HG02885 (cell line): ENCODE data around the gene COMP.

Experiments
- ATAC-seq: cut with Tn5 transposase; IDR thresholded peaks from one replicate; pipeline ENCODE4 v1.9.1; 2021; ENCODE audit warnings: mild to moderate bottlenecking; ENCODE audit not compliant: unreplicated experiment, poor library complexity

Gene COMP

GRCh38 chr19:18772620-18773587 is 18.2 kb downstream of the COMP start:
- ATAC-seq = no peak

DNA sequence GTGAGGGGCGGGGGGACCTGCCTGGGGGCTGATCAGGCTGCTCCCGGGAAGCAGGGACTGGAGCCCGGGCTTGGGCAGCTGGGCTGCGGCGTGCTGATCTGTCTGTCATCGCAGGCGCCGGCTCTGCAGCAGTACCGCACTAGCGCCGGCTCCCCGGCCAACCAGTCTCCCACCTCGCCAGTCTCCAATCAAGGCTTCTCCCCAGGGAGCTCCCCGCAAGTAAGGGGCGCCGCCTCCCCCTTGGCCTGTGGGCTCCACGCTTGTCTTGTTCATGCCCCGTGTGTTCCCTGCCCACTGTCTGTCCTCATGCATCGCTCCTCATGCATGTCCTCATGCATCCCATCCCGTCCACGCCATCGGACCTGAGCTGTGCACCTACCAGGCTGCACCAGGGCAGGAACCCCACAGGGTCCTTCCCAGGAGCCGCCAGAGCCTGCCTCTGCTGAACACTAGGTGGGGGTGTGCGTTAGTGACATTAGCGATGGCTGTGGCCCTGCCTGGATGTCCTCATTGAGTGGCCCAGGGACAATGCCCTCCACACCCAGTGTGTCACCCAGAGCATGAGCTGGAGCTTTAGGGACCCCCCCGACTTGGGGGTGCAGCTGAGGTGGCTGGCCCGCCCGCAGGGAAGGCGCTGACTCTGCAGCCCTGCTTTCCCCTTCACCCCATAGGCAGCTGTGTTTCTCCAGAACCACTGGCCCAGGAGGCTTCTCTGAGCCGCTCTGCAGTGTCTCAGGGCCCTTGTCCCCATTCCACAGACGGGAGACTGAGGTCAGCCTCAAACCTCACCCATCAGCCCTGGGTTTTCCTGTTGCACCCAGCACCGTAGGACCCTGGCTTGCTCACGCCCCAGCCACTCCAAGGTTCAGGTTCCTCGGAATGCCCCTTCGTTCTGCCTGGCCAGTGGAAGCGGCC is 19.5 kb downstream of the COMP start:
- ATAC-seq = no peak

DNA sequence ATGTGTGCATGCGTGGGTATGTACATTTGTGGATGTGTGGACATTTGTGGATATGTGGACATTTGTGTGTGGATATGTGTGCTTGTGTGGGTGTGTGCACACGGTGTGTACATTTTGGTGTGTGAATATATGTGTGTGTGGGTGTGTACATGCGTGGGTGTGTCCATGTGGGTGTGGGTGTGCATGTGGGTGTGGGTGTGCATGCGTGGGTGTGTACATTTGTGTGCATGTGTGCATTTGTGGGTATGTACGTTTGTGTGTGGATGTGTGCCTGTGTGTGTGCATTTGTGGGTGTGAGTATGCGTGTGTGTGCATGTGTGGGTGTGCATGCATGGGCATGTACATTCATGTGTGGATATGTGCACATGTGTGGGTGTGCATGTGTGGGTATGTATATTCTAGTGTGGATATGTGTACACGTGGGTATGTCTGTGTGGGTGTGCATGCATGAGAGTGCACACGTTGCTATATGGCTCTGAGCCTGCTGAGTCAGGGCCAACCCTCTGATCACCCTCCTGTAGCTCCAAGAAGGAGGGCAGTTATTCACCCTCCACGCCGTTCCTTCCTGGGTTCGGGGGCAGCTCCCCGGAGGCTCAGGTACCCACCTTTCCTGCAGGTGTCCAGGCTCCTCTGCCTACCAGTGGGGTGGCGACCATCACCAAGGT is 20.3 kb downstream of the COMP start:
- no peak for ATAC-seq

DNA sequence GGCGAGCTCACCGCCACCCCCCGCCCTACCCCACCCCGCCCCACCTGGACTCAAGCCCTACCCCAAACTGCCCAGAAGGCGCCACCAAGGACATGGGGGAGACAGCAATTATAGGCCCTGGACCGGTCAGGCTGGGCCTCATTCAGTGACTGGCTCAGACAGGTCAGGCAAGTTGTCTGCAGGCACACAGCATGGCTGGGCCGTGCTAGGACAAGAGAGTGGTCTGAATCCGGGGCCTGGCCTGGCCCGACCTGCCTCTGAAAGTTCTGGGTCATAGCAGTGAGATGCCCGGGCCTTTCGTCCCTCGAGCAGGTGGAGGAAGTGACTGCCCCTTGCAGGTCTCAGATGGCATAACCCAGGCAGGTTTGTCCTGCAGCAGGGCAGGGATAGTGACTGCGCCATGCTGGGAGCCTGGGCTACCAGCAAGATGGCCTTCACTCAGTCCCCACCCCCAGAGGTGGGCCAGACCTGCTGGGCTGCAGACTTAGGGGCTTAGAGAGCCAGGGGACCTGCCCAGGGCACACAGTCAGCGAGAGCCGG is 21.0 kb downstream of the COMP start:
- no peak for ATAC-seq

DNA sequence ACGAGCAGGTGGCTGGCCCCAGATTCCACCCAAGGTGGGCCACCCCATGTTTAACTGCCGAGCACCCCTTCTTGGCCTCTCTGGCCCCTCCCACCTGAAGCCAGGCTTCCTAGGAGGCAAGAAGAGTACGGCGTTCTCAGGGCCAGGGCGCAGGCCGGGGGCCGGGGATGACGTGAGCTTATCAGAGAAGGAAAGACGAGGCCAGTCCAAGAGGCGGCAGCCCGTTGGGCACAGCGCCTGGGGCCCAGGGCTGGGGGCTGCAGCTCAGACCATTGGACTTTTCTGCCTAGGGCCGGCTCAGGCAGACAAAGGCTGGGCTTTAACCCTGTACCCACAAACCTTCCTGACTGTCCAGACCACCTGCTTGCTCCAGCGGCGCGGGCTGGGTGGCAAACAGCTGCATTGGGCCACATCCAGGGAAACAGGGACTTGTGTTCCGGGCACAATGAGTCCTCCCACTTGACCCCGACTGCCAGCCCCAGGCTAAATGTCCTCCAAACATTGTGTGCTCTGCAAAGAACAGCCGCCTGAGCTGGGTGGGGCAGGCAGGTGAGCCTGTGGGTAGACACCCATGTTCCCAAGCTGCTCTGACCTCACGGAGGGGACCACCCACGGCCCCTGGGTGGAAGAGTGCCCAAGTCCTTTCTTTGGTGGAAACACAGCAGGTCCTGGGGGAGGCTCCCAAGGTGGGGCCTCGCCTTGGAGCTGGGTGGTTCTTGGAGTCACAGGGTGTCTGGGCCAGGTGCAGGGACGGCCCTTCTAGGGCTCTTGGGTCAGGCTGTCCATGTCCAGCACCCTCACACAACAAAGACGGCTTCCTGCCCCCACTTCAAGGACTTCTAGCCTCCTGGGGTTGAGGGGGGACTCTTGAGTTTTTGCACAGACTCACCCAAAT is 21.9 kb downstream of the COMP start:
- ATAC-seq = no peak

- no peak for ATAC-seq
These were observed 22.9 kb downstream of the COMP start for GRCh38 chr19:18768046-18768771.

DNA sequence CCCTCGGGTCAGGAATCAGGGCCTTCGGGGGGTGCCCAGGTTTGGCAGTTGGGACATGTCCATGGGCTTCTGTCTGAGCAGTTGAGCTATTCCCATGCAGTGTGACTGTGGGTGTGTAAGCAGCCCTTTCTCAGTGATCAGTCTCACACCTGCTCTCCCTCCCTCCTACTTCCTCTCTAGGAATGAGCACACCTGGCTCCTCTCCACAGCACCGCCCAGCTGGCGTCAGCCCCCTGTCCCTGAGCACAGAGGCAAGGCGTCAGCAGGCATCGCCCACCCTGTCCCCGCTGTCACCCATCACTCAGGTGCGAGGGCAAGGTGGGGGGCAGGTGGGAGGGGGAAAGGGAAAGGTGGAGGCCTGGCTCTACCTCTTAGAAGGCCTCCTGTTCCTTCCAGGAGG is 25.9 kb downstream of the COMP start:
- ATAC-seq = no peak

DNA sequence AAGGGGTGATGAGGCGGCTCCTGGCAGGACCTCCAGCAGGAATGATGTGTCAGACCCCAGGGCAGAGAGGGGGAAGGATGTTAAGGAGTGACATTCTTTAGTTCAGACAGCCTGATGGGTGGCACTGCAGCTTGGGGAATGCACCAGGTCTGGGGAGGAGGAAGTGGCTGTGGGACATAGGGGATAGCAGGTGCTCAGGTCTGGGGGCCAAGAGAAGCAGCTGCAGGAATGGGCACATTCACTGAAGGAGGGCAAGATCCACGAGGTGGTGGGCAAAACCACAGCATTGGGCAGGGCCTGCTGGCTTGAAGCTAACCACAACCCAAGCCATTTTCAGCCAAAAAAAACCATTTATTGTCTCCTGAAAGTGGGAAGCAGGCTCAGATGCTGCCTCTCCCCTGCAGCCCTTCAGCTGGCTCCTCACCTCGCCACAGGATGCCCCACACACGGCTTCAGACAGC is 26.5 kb downstream of the COMP start:
- no peak for ATAC-seq

GRCh38 chr19:18763674-18764590 is 27.2 kb downstream of the COMP start:
- no peak for ATAC-seq

DNA sequence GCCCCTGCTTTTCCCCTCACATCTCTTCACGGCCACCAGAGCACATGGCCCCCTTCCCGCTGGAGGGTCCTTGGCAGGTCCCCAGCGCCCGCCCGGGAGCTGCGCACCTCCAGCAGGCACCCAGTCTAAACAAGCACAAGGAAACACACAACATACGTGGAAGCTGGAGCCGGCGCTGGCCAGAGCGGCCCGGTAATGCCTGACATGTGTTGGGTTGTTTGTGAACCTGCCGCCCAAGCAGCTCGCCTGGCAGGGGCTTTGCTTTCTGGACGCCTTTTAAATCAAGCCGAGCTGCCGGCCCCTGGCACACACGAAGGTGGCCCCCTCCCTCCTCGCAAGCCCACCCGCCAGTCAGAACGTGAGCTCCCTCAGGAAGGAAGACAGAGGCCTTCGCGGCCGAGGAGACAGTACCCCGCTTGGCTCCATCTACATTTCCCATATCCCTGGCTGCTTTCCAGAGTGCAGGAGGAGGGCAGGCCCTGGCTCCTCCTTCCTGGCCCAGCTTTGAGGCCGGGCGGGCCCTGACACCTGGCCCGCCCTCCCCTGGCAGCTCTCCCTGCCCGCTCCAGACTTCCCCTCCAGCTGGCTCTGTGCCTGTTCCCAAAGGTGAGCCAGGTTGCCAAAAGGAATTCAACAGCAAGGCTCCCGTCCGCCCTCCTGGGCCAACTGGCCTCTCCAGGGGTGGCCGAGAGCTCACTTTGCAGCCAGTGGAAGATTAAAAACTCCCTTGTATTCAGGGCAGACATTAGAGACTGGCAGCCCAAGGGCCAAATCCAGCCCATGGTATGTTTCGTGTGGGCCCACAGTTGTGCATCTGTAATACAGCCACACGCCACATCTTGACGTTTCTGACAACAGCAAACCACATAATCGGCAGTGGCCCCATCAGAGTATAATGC is 28.7 kb downstream of the COMP start:
- ATAC-seq = no peak

DNA sequence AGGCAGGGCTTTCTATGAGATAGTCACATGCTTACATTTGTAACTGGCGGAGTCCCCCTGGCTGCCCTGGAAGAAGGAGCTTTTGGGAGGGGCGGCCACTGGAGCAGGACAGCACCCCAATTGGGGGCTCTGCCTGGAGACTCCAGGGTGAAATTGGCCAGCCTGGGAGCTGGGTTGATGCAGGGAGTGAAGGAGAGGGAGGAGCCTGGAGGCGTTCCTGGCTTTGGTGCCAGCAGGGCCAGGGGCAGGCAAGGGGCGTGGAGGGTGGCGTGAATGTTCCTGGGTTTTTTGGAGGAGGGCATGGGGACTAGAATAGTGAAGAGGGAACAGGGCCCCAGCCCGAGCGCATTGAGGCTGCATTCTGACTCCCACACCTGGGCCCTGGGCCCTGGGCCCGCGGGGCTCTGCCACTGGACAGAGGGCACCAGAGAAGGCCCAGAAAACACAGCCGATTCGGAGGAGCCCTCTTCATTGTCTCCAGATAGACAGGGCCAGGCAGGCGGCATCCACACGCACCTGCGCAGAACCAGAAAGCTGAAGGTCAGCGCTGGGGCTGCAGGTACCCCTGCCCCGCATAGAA is 29.5 kb downstream of the COMP start:
- no peak for ATAC-seq

- ATAC-seq = no peak
These were observed 30.4 kb downstream of the COMP start for GRCh38 chr19:18760440-18761383.

DNA sequence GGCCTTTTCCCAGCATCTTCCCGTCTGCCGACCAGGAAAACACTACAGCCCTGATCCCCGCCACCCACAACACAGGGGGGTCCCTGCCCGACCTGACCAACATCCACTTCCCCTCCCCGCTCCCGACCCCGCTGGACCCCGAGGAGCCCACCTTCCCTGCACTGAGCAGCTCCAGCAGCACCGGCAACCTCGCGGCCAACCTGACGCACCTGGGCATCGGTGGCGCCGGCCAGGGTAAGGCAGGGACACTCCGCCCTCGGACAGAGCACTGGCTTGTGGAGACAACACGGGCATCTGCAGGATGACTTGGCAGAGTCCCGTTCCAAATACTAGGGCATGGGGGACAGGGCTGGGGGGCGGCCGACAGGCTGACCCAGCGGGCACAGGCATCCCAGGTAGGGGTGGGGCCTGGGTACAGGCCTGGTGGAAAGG is 31.1 kb downstream of the COMP start:
- no peak for ATAC-seq

DNA sequence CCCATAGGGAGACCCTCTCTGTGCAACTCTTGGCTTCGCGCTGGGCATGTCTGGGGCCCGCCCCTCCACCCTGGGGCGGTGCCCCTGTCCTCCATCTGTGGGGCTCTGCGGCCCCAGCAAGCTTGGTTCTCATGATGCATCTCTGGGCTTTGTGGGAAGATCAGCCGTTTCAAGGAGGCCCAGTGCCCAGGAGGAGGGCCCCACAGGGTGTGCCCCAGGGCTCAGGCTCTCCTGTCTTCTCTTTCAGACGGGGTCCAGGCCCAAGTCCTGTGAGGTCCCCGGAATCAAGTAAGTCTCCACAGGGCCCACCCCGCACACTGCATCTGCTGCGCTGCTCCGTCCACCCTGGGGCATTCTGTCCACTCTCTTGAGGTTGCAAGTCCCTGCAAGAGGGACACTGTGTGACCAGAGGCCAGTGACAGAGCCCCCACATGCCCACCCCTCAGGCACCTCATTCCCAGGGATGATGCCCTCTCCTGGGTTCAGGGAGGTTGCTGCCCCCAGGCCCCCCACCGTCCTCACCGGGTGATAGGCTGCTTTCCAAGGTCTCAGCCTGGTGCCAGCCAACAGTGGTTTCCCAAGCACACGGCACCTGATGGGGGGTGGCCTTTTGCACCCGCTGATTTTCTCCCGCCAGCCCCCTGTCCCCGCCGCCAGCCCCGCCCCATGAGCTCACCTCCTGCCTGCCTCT is 31.7 kb downstream of the COMP start:
- no peak for ATAC-seq

DNA sequence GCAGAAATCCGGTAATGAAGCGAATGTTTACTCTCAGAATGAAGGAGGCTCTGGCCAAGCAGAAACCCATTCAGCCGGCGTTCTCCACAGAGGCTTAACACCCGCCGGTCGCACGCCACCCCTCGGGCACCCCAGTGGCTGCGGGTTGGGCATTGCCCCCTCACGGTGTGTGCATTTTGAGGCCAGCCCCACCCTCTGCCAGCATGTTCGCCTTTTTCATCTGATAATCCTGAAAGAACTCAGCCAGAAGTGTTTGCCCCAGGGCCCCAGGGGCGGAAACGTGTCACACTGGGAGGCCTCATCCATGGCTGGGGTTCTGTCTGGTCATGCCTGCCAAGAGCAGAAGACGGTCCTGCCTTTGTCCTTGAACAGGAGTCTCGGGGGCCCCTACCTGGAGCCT is 34.2 kb downstream of the COMP start:
- no peak for ATAC-seq
